Suppressor macrophage (primary cell): ENCODE measurements around the gene PPM1D.
"Not testable (repeated sequence)": the region's sequence is repeated elsewhere in the genome, so short reads cannot be mapped to it uniquely, and the experiment has no call there.

Experiments
- DNase-seq, 4 experiments: peaks; one replicate each; pipeline ENCODE4 v3.0.0-alpha.2; 2020 to 2022

The PPM1D gene

DNA sequence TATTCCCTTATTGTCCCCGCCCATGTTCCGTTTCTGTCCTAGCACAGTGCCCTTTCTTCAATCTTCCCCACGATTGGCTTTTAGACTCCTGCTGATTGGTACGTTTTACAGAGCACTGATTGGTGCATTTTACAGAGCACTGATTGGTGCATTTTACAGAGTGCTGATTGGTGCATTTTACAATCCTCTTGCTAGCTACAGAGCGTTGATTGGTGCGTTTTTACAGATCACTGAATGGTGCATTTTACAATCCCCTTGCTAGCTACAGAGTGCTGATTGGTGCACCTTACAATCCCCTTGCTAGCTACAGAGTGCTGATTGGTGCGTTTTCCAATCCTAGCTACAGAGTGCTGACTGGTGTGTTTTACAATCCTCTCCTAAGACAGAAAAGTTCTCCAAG, 74.6 kb downstream of the PPM1D start:
- not testable (repeated sequence) for DNase-seq

DNA sequence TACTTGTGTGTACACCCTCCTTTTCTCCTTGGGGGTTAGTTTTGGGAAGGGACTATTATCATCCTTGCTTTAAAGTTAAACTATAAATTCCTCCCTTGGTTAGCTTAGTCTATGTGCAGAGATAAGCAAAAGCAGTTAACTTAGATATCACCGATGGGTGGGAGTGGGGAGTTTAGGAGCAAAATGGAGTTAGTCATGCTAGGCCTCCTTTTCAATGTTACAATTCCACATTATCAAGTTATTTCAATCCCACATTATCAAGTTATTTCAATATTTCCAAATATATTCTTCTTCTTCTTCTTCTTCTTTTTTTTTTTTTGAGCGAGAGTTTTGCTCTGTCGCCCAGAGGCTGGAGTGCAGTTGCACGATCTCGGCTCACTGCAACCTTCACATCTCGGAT, 76.0 kb downstream of the PPM1D start:
- no peak for DNase-seq

DNA sequence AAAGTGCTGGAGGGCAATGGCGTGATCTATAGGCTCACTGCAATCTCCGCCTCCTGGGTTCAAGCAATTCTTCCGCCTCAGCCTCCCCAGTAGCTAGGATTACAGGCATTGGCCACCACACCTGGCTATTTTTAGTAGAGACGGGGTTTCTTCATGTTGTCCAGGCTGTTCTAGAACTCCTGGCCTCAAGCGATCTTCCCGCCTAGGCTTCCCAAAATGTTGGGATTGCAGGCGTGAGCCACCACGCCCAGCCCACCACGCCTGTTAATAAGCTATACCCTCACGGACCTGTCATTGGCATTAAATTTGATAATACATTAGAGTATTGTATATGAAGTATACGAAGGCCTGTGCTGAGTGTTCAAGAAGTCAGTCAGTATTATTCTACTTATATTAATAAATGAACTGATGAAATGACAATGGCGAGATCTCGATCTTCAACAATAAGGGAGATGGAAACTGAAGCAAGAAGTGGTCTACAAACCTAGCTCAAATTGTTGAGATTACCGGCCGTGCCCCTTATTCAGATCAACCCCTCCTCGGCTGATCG, 76.8 kb downstream of the PPM1D start:
- no peak for DNase-seq

GRCh38 chr17:60677308-60678117, 77.5 kb downstream of the PPM1D start, which contains the start of gene BCAS3:
Gene BCAS3, plus strand, starts transcription at chr17:60677851.
- peak; percentile 98 to 99 (median 98) for DNase-seq

- DNase-seq: peak in 1 of 4 experiments; percentile 3
Measured at GRCh38 chr17:60678118-60678444, 78.1 kb downstream of the PPM1D start.

DNA sequence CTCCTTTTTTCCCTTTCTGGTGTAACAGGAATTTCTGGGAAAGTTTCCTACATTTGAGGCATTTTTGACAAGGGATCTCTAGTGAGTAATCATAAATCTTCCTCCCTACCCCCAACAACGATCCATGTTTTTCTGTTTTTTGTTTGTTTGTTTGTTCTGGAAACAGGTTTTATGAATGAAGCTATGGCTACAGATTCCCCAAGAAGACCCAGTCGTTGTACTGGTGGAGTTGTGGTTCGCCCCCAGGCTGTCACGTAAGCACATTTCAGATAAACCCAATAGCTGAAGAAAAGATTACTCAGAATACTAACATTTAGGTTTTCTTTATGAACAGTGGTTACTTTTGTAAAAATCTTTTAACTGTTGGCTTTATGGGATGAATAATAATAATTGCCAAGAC, 79.3 kb downstream of the PPM1D start:
- DNase-seq: no peak

- DNase-seq: no peak
Measured at GRCh38 chr17:60680754-60681153, 80.8 kb downstream of the PPM1D start.

DNA sequence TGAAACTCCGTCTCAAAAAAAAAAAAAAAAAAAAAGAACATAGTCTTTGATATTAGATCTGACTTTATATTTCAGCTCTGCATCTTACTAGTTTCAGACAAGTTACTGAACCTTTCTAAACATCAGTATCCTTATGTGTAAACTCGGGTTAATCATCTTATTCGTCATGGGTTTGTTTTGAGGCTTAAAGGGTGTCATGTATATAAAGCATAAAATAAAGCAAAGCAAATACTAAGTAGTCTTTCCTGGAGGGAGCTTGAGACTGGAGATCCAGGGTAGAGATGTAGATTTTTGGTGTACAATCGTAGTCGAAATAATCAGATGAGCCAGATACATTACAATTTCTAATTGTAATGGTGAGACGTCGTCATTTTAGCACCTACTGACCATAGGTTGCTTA, 85.4 kb downstream of the PPM1D start:
- DNase-seq: no peak

DNA sequence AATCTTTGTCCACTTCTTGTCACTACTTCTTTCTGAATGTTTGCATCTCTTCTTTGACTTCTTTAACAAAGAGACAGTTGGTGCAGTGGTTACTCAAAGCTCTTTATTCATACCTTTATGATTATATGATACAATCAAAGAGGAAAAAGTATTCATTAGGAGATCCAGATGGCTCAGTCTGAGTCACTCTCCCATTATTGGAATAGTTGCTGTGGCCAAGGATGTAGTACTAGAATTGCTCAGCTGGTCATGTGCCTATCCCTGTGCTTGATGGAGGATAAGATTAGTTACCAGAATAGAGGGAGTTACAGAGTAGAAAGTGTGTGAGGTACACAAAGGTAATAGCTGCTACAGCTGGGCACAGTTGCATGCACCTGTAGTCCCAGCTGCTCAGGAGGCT, 96.0 kb downstream of the PPM1D start:
- DNase-seq: no peak

- no peak for DNase-seq
Measured at GRCh38 chr17:60699090-60699489, 99.1 kb downstream of the PPM1D start.

DNA sequence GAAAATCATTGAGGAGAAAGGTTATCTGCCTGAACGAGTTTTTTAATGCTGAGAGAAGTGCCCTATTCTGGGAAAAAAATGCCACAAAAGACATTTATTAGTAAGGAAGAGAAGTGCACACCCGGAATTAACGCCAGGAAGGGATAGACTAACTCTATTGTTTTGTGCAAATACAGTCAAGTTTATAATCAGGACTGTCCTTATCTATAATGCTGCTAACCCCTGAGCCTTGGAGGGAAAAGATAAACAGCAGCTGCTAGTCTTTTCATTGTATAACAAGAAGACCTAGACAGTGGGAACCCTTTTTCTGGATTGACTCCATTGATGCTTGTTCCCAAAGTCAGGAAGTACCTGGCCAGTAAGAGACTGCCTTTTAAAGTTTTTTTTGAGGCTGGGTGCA, 104.2 kb downstream of the PPM1D start:
- DNase-seq: no peak

GRCh38 chr17:60712675-60713074, 112.7 kb downstream of the PPM1D start:
- no peak for DNase-seq

- no peak for DNase-seq
Measured at GRCh38 chr17:60713608-60714007, 113.6 kb downstream of the PPM1D start.
